ENCODE measurements around the gene SUN3. TPM values are rescaled to one million over a fixed set of nuclear protein-coding genes. Genes with fewer than 3 reads are reported as not detected.
A peak's percentile ranks its signal among the peaks of the same experiment; 100 is the strongest.
"Not testable (repeated sequence)": the region's sequence is repeated elsewhere in the genome, so short reads cannot be mapped to it uniquely, and the experiment has no call there.

SUN3 gene
- total RNA-seq, 1 donor from 2014 or later: not detected

DNA sequence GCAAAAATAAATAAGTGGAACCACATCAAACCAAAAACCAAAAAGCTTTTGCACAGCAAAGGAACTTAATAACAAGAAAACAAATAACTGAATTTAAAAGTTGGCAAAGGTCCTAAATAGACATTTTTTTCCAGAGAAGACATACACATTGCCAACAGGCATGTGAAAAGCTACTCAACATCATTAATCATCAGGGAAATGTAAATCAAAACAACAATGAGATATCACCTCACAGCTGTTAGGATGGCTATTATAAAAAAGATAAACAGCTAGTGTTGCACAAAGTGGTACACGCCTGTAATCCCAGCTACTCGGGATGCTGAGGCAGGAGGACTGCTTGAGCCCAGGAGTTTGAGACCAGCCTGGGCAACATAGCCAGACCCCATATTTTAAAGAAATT, 2.2 kb upstream of the SUN3 start:
- no peak for DNase-seq

GRCh38 chr7:48025624-48026023, 3.3 kb downstream of the SUN3 start:
- no peak for DNase-seq

DNA sequence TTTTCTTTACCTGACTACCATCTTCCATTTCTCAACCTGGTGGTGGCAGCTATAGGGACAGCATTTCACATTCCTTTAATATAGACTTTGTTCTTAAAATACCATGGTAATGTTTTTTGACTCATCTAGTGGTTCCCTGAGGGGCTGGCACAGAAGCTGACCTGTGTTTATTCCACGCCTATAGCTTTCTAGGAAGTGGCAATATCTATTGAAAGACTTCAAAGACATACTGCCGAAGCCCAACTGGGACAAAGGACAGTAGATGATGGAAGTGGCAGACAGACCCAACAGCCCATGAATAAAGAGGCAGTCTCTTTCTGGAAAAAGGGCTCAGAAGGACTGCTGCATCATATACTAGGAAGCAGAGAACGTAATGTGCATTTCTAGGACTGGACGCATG, 11.2 kb downstream of the SUN3 start:
- no peak for DNase-seq

DNA sequence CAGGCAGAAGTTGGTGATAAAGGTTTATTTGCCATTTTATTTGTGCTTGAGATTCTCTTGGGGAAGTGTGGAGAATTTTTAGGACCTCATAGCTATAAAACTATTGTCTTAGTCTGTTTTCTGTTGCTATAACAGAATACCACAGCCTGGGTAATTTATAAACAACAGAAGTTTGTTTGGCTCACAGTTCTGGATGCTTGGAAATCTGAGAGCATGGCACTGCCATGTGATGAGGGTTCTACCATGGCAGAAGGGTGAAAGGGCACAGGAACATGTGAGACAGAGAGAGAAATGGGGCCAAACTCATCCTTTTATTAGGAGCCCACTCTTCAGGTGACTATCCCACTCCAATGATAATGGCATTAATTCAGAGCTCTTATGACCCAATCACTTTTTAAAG, 12.3 kb downstream of the SUN3 start:
- DNase-seq: no peak

GRCh38 chr7:48011951-48012350, 17.0 kb downstream of the SUN3 start:
- DNase-seq: peak; percentile 39

DNA sequence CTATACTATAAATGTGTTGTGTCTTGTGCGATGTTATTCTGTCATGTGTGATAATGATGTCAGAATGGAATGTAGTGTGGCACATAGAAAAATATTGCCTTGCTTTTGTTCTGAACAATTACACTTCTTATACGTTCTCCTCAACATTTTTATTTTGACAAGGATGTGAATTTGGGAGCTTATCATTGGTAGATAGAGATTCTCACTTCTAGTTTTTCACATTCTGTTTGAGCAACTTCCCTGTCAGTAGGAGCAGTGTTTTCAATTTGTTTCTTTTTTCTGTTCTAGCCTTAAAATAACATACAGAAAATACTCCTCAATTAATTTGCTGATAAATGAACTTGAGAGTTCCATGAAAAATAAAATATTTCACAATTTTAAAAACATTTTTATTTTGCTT, 17.6 kb downstream of the SUN3 start:
- no peak for DNase-seq

- DNase-seq: no peak
Measured at GRCh38 chr7:48009954-48010353, 19.0 kb downstream of the SUN3 start.

DNA sequence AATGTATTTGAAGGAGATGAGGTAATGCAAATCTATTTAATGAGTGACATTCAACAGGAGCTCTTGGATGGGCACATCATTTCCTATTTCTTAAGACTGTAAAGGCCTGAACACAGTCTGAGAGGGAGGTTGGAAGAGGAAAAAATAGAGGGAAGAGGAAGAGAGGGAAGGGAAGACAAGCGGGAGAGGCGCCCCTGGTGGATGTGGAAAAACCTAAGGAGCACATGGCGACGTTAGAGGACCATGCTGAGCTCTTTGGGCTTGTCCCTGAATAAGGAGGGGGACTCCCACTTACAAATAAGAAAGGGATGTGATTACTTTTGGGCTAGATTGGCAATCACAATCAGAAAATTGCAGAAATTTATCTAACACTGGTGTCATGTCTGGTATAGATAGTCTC, 19.6 kb downstream of the SUN3 start:
- no peak for DNase-seq

- DNase-seq: no peak
Measured at GRCh38 chr7:48006866-48007265, 22.0 kb downstream of the SUN3 start.

DNA sequence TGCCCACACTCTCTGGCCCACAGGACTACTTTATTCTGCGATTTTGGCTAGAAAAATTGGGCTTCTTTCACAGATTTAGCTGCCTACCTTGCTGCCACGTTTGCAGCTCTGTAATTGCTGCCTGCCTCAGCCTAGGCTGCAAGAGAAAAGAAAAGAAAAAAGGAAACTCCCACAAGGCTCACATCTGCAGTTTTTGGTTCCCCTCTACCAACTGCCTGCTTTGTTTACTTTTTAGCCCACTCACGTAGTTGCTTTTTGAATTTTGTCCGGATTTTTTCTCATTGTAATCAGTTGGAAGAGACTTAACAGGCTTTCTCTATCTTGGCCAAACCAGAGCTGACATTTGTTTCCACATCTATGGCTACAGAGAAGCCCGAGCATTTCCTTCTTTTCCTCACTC, 24.3 kb downstream of the SUN3 start:
- no peak for DNase-seq

GRCh38 chr7:48004032-48004431, 24.9 kb downstream of the SUN3 start:
- peak; percentile 30 for DNase-seq

DNA sequence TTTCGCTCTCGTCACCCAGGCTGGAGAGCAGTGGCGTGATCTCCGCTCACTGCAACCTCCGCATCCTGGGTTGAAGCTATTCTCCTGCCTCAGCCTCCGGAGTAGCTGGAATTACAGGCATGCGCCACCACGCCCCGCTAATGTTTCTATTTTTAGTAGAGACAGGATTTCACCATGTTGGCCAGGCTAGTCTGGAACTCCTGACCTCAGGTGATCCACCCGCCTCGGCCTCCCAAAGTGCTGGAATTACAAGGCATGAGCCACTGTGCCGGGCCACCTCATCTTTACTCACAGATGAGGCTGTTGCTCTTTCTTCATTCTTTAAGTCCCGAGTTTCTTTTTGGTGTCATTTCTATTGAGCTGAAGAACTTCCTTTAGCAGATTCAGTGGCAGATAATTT, 28.7 kb downstream of the SUN3 start:
- DNase-seq: not testable (repeated sequence)

DNA sequence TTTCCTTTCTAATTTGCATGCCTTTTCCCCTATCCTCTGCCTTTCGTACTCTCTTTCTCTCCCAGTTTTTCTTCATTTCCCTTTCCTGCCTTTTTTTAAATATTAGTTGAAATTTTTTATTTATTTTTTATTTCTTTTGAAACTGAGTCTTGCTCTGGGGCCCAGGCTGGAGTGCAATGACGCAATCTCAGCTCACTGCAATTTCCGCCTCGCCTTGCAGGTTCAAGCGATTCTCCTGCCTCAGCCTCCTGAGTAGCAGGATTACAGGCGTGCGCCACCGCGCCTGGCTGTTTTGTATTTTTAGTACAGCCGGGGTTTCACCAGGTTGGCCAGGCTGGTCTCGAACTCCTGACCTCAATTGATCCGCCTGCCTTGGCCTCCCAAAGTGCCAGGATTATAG, 29.5 kb downstream of the SUN3 start:
- DNase-seq: no peak

DNA sequence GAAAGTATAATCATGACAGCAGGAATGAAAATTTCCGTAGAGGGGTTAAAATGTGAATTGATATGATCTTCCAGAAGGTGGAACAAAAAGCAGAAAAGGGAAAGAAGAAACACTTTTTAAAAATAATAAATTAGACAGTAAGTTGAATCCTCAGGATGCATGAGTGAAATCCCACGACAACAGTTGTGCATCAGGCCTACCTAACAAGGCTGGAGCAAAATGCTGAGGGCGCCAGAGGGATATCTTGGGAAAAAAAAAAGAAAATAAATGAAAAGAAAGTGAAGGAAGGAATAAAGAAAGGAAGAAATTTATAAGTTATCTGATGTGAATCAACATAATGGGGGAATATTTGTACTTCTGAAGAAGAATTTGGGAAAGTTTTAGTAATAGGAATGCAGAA, 36.5 kb downstream of the SUN3 start:
- no peak for DNase-seq

DNA sequence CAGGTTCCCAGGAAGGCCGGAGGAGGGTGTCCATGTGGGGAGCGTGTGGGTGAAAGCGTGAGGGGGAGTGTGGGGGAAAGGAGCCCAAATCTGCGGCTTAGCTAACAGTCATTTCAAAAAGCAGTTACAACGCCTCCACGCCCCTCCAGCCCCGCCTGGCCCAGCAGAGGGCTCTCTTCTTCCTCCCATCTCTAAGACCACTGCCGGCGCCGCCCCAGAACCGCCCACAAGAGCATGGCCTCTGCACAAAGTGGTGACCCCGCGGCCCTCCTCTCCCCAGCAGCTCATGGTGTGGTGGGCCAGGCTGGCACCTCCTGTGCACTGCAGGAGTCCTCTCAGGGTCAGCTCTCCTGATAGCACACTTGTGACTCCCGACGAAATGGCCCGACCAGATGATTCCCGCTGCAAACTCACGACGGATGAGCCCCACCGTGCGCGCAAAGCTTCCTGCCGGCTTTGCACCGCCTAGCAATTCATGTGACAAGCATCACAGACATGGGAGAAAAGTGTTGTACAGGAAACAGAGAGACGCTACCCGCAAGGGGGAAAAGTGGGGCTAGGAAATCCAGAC, 37.1 kb downstream of the SUN3 start:
- DNase-seq: peak; percentile 89

DNA sequence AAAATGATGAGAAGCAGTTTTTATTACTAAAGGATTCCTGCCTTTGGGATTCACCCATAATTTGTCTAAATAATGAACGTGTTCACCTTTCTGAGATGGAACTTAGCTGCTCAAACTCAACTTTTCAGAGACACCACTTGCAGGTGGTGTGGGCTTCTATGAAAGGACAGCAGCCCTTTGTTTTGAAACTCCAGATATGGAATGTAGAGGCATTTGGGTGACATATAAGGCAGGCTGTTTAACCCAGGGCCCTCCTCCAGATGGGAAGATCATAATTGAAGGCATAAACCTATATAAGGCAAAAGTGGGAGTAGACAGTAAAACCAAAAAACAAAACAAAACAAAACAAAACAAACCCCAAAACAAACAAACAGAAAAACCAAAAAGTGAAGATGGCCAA, 37.6 kb downstream of the SUN3 start:
- no peak for DNase-seq

DNA sequence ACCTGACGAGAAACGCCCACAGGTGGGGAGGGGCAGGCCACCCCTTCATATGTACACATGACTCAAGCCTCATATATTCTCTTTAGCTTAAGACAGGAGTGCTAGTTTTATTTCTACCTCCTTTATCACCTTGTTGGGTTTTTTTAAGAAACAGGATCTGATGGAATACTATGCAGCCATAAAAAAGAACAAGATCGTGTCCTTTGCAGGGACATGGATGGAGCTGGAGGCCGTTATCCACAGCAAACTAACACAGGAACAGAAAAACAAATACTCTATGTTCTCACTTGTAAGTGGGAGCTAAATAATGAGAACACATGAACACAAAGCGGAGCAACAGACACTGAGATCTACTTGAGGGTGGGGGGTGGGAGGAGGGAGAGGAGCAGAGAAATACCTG, 38.3 kb downstream of the SUN3 start:
- no peak for DNase-seq

DNA sequence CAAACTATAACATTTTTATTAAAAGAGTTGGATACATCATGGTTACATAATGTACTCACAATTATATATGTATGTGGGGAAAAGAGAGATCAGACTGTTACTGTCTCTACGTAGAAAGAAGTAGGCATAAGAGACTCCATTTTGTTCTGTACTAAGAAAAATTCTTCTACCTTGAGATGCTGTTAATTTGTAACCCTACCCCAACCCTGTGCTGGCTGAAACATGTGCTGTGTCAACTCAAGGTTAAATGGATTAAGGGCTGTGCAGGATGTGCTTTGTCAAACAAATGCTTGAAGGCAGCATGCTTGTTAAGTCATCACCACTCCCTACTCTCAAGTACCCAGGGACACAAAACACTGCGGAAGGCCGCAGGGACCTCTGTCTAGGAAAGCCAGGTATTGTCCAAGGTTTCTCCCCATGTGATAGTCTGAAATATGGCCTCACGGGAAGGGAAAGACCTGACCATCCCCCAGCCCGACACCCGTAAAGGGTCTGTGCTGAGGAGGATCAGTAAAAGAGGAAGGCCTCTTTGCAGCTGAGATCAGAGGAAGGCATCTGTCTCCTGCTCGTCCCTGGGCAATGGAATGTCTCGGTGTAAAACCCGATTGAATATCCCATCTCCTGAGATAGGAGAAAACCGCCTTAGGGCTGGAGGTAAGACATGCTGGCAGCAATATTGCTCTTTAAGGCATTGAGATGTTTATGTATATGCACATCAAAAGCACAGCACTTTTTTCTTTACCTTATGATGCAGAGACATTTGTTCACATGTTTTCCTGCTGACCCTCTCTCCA, 39.1 kb downstream of the SUN3 start:
- peak; percentile 41 for DNase-seq

DNA sequence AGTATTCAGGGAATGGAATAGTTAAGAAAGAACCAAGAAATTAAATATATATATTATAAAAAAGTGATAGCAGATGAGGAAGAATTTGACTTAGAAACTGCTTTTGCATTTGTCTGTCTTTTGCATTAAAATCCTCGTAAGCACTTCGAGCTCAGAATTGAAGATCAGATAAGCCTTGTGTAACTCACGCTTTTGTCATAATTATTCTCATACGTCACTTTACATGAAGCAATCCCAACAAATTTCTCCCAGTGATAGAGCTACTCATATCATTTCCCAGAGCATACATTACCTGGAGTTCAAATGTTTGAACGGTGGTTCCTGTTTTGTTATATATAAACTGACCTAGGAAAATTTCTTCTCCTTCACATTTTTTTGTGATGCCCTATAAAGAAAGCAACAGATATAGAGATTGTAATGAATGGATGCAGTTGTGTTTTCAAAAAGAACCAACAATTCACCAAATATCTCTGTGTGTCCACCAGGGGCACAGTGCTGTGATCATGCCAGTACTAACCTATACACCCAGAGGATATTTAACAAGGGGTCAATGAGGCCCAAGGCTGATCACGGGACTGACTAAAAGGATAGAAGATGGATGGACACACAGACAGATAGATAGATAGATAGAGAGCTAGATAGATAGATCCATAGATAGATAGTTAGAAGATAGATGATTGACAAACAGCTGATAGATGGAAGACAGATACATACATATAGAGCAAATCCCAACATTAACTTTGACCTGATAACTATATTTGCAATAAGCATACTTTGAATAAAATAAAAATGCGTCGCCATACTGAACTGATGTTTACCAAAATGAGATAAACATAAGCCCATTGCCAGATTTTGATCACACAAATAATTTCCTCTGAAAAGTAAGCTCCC, 40.2 kb downstream of the SUN3 start:
- DNase-seq: no peak

DNA sequence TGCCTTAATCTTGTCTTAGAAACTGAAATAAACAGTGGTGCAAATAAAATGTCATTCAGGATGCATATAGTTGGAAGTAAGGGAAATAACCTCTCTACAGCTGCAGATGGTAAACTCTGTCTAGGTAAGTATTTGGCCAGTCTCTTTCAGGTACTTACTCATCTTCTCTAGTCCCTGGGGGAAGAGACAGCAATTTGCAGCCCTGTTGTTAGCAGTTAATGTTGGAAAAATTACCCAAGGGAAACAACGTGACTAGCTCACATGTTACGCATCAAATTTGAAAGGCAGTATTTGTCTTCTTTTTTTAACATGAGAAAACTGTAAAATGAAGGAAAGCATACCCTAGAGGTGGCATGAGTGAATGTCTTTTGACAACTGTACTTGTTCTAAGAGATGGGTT, 46.3 kb downstream of the SUN3 start:
- DNase-seq: no peak

DNA sequence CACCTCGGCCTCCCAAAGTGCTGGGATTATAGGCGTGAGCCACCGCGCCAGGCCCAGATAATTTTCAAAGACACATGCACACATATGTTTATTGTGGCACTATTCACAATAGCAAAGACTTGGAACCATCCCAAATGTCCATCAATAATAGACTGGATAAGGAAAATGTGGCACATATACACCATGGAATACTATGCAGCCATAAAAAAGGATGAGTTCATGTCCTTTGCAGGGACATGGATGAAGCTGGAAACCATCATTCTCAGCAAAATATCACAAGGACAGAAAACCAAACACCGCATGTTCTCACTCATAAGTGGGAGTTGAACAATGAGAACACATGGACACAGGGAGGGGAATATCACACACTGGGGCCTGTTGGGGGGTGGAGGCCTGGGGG, 48.3 kb downstream of the SUN3 start:
- DNase-seq: not testable (repeated sequence)

- DNase-seq: no peak
Measured at GRCh38 chr7:47979832-47980181, 49.1 kb downstream of the SUN3 start.

DNA sequence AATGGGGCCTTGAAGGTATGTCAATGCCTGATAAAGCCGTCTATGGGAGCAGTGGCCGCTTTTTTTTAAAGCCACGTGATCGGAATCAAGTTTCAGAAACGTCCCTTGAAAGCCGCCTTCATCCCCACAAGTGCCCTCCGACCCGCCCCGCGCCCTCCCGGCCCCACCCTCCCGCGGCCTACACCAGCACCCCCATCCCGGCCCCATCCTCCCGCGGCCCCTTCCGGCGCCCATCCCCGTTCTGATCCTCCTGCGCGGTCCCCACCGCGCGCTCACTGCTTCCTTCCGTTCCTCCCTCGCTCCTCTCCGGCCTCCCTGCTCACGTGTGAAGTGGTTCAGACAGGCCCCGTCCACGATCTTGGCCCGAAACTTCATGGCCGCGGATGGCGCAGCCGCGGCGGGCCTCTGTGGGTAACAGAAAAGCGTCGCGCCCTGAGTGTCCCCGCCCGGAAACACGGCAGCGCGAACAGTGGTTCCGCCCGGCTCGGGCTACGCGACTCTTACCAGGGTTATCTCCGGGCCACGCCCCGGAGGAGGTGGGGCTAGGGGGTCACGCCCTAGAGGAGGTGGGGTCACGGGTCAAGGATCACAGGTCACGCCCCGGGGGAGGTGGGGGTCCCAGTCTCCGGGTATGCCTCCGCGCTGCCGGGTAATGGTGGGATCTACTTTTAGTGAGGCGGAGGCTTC, 49.6 kb downstream of the SUN3 start, which contains the start of gene HUS1:
Gene HUS1 (minus strand): TSS at position 471 of the 687 bp plus-strand sequence. CDS start 96 bp downstream, at position 375.
- DNase-seq: peak; percentile 95
